Suprapubic skin (tissue), 4 donors: ENCODE data around the gene EEIG2. TPM values are rescaled to one million over a fixed set of nuclear protein-coding genes. Genes with fewer than 3 reads are reported as not detected.
"Not testable (repeated sequence)": the region's sequence is repeated elsewhere in the genome, so short reads cannot be mapped to it uniquely, and the experiment has no call there.

Source experiments
- DNase-seq, 2 donors: peaks; one replicate each; pipeline ENCODE4 v3.0.0-alpha.2; 2019; ENCODE audit warnings: low spot score in 2 of 2
- H3K27ac ChIP-seq: fragments of 200-600 bp; sonication (generic); one replicate; pipeline ENCODE4 v1.5.1; 2019
- H3K27me3 ChIP-seq: fragments of 200-600 bp; sonication (generic); one replicate; pipeline ENCODE4 v1.5.1; 2019
- H3K36me3 ChIP-seq: fragments of 200-600 bp; sonication (generic); one replicate; pipeline ENCODE4 v1.5.1; 2019
- H3K4me1 ChIP-seq: fragments of 200-600 bp; sonication (generic); one replicate; pipeline ENCODE4 v1.5.1; 2019
- H3K4me3 ChIP-seq: fragments of 200-600 bp; sonication (generic); one replicate; pipeline ENCODE4 v1.5.1; 2019; ENCODE audit warnings: mild to moderate bottlenecking
- H3K9me3 ChIP-seq: fragments of 200-600 bp; sonication (generic); one replicate; pipeline ENCODE4 v1.5.1; 2019
- CTCF ChIP-seq, 2 donors: fragments of 200-600 bp in 1 of 2; fragments of 450-650 bp in 1 of 2; sonication (generic) in 1 of 2; IDR thresholded peaks; one replicate each; pipeline ENCODE4 v1.5.1; 2016 to 2019; ENCODE audit warnings: antibody characterized with exemption in 2 of 2, mild to moderate bottlenecking in 1 of 2, moderate library complexity in 1 of 2
- EP300 ChIP-seq: sonication (generic); formaldehyde crosslinking; IDR thresholded peaks from one replicate; pipeline ENCODE4 v1.6.1; 2017; ENCODE audit warnings: antibody characterized with exemption
- POLR2A ChIP-seq, 2 donors: fragments of 450-650 bp; IDR thresholded peaks; one replicate each; pipeline ENCODE4 v1.6.1; 2017; ENCODE audit warnings: antibody characterized with exemption in 2 of 2, mild to moderate bottlenecking in 2 of 2, moderate library complexity in 2 of 2
- POLR2AphosphoS5 ChIP-seq, 3 donors: sonication (generic); formaldehyde crosslinking; IDR thresholded peaks; one replicate each; pipeline ENCODE4 v1.6.1; 2017; ENCODE audit warnings: antibody characterized with exemption in 3 of 3
- WGBS: methylation state at CpG from one replicate; pipeline ENCODE4 v1.1.5; 2018; 5-methylcytosine and 5-hydroxymethylcytosine counted together
- total RNA-seq, 4 donors: library from RNA; depleted of rRNA; stranded (reverse); fragments of >200 nt; gene quantifications; one replicate each; pipeline ENCODE4 v1.1.0, GENCODE V29; 2016

Gene EEIG2
- total RNA-seq, 4 donors from 2014 or later = 5.8 to 6.8 (median 6.4) TPM

DNA sequence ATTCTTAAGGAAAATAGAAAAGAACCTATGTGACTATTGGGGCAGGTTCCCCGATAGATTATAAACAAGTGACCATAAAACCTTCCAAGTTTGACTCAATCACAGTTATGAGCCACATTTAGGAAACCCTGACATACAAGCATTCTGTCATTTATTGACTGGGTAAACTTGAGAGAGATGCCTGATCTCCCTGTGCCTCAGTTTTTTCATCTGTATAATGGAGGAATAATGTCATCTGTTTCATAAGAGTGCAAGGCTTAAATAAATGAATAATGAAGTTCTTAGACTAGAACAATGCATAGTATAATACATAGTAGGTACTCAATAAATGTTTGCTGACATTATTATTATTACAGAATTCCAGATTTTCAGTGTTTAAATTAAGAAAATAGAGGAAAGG is 18.9 kb upstream of the EEIG2 start:
- 97% methylated on average over 1 of the region's 1 CpG for WGBS
- Histone ChIP-seq H3K27me3 (no peaks in the 10 kb centered on the region), H3K27ac (no peak overlapping the region), H3K4me3 (no peak overlapping the region), H3K4me1 (no peaks in the 10 kb centered on the region), H3K36me3 (no peaks in the 10 kb centered on the region), H3K9me3 (no peaks in the 10 kb centered on the region)
- TF ChIP-seq POLR2A (IDR thresholded peaks at IDR 0.05) = no peak
- no peak for TF ChIP-seq CTCF (IDR thresholded peaks at IDR 0.05)
- TF ChIP-seq EP300 = no peak
- no peak for TF ChIP-seq POLR2AphosphoS5 (IDR thresholded peaks at IDR 0.05)
- no peak for DNase-seq

DNA sequence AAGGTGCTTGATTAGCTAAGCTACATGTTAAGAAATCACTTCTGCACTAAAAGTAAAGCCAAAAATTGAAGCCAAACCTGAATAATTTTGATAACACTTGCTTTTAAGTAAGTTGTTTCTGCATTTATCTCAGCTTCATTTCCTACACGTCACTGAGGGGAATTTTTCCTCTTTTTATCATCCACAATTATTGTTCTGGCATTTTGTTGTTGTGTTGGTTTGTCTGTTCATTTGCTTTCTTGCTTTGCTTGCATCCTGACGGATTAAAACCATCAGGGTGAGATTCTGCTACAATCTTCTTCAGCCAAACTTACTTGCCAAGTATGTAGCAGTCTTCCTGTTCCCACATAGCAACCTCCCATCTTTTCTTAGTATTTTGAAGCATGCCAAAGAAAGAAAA is 18.0 kb upstream of the EEIG2 start:
- no peak overlapping the region for H3K4me3 ChIP-seq
- no peaks in the 10 kb centered on the region for H3K4me1 ChIP-seq
- H3K27me3 ChIP-seq = no peaks in the 10 kb centered on the region
- no peak for TF ChIP-seq POLR2A (IDR thresholded peaks at IDR 0.05)
- no peak for TF ChIP-seq POLR2AphosphoS5 (IDR thresholded peaks at IDR 0.05)
- no peak for TF ChIP-seq EP300
- no peak for TF ChIP-seq CTCF (IDR thresholded peaks at IDR 0.05)
- no peak for DNase-seq
- WGBS = 75% methylated on average over 2 of the region's 2 CpGs
- no peaks in the 10 kb centered on the region for H3K36me3 ChIP-seq
- no peak overlapping the region for H3K27ac ChIP-seq
- no peaks in the 10 kb centered on the region for H3K9me3 ChIP-seq

GRCh38 chr1:108547493-108547892 is 12.4 kb upstream of the EEIG2 start:
- H3K36me3 ChIP-seq, DNase-seq, H3K4me3 ChIP-seq, H3K9me3 ChIP-seq, H3K27ac ChIP-seq, H3K4me1 ChIP-seq, H3K27me3 ChIP-seq: not testable (repeated sequence)
- WGBS = 92% methylated on average over 4 of the region's 4 CpGs

- WGBS = 94% methylated on average over 2 of the region's 2 CpGs
- Histone ChIP-seq H3K9me3 (no peaks in the 10 kb centered on the region), H3K4me3 (no peak overlapping the region), H3K27me3 (no peaks in the 10 kb centered on the region), H3K4me1 (no peaks in the 10 kb centered on the region), H3K27ac (no peak overlapping the region), H3K36me3 (no peaks in the 10 kb centered on the region)
- TF ChIP-seq POLR2A (IDR thresholded peaks at IDR 0.05) (no peak), CTCF (IDR thresholded peaks at IDR 0.05) (no peak), POLR2AphosphoS5 (IDR thresholded peaks at IDR 0.05) (no peak), EP300 (no peak)
- DNase-seq = no peak
Observed at GRCh38 chr1:108551137-108551862, 8.6 kb upstream of the EEIG2 start.

DNA sequence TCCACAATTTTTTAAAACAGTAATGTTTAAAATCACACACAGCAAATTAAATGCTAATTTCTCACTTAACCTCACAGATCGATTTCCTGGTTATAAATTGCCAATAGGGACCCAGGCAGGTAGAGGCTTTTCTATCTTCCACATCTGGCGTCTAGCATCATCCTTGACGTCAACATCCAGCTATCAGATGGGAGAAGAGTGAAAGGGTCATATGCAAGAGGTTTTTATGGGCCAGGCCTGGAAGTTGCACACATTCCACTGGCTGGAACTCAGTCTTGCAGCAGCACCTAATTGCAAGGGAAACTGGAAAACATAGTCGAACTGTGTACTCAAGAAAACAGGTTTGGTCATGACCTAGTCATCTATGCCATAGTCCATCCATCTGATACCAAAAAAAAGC is 6.0 kb upstream of the EEIG2 start:
- 73% methylated on average over 4 of the region's 4 CpGs for whole genome bisulfite sequencing
- TF ChIP-seq CTCF (IDR thresholded peaks at IDR 0.05) = no peak
- no peak for TF ChIP-seq POLR2AphosphoS5 (IDR thresholded peaks at IDR 0.05)
- TF ChIP-seq POLR2A (IDR thresholded peaks at IDR 0.05) = no peak
- TF ChIP-seq EP300 = no peak
- no peaks in the 10 kb centered on the region for H3K9me3 ChIP-seq

More for the DNA sequence above, 6.0 kb upstream of the EEIG2 start:
- Histone ChIP-seq H3K27ac (no peak overlapping the region), H3K4me3 (no peak overlapping the region), H3K4me1 (peaks cover 2% of the 10 kb centered on the region), H3K36me3 (no peaks in the 10 kb centered on the region), H3K27me3 (no peaks in the 10 kb centered on the region)
- no peak for DNase-seq
